Large intestine (tissue), 3 donors: Measurements from ENCODE around the gene KCNC4. TPM values are rescaled to one million over a fixed set of nuclear protein-coding genes. Genes with fewer than 3 reads are reported as not detected.

Source experiments
- DNase-seq, 2 donors: peaks; one replicate each; pipeline versions ENCODE4 v3.0.0 to v3.0.0-alpha.2; 2013
- H3K27ac ChIP-seq: one replicate; pipeline ENCODE4 v1.5.1; 2013; ENCODE audit warnings: low read length
- H3K27me3 ChIP-seq: 2 replicates; pipeline ENCODE4 v1.6.1; 2013; ENCODE audit warnings: low read length; ENCODE audit not compliant: control insufficient read depth, insufficient read depth
- H3K36me3 ChIP-seq: 2 replicates; pipeline ENCODE4 v1.6.1; 2013; ENCODE audit warnings: low read length; ENCODE audit not compliant: control insufficient read depth, insufficient read depth
- H3K4me1 ChIP-seq: one replicate; pipeline ENCODE4 v1.6.1; 2013; ENCODE audit warnings: low read length; ENCODE audit not compliant: control insufficient read depth, insufficient read depth
- H3K4me3 ChIP-seq: one replicate; pipeline ENCODE4 v1.5.1; 2013; ENCODE audit warnings: low read length
- H3K9me3 ChIP-seq: one replicate; pipeline ENCODE4 v1.6.1; 2013; ENCODE audit warnings: mild to moderate bottlenecking, low read depth, low read length, moderate library complexity; ENCODE audit not compliant: control insufficient read depth
- whole genome bisulfite sequencing: methylation state at CpG from one replicate; pipeline ENCODE4 v1.1.5; 2013; ENCODE audit warnings: low lambda C conversion rate; ENCODE audit not compliant: insufficient coverage; 5-methylcytosine and 5-hydroxymethylcytosine counted together
- polyA plus RNA-seq: library from polyadenylated mRNA; unstranded; fragments of 120-200 nt; gene quantifications from one replicate; pipeline ENCODE4 v1.2.1, GENCODE V29; 2013

KCNC4 gene
- polyA plus RNA-seq, 1 donor: 3.5 TPM

- no peaks in the 10 kb centered on the region for H3K9me3 ChIP-seq
- no peaks in the 10 kb centered on the region for H3K36me3 ChIP-seq
- no peak overlapping the region for H3K4me3 ChIP-seq
- no CpG with 5 or more reads among the region's 10 CpGs for WGBS
- DNase-seq: no peak
- H3K4me1 ChIP-seq: no peaks in the 10 kb centered on the region
- peaks cover 19% of the 10 kb centered on the region for H3K27me3 ChIP-seq
- H3K27ac ChIP-seq: no peak overlapping the region
These were observed 38.1 kb upstream of the KCNC4 start for GRCh38 chr1:110172001-110172400.

- no peaks in the 10 kb centered on the region for H3K4me1 ChIP-seq
- H3K9me3 ChIP-seq: no peaks in the 10 kb centered on the region
- DNase-seq: no peak
- H3K4me3 ChIP-seq: no peak overlapping the region
- peaks cover 19% of the 10 kb centered on the region for H3K27me3 ChIP-seq
- no CpG with 5 or more reads among the region's 15 CpGs for WGBS
- no peak overlapping the region for H3K27ac ChIP-seq
- H3K36me3 ChIP-seq: no peaks in the 10 kb centered on the region
These were observed 36.5 kb upstream of the KCNC4 start for GRCh38 chr1:110173466-110174105.

GRCh38 chr1:110174961-110175360 lies 35.2 kb upstream of the KCNC4 start:
- Histone ChIP-seq H3K4me3 (no peak overlapping the region), H3K4me1 (no peaks in the 10 kb centered on the region), H3K36me3 (no peaks in the 10 kb centered on the region), H3K9me3 (no peaks in the 10 kb centered on the region), H3K27ac (no peak overlapping the region), H3K27me3 (peaks cover 19% of the 10 kb centered on the region)
- no peak for DNase-seq
- WGBS: no CpG with 5 or more reads among the region's 2 CpGs

DNA sequence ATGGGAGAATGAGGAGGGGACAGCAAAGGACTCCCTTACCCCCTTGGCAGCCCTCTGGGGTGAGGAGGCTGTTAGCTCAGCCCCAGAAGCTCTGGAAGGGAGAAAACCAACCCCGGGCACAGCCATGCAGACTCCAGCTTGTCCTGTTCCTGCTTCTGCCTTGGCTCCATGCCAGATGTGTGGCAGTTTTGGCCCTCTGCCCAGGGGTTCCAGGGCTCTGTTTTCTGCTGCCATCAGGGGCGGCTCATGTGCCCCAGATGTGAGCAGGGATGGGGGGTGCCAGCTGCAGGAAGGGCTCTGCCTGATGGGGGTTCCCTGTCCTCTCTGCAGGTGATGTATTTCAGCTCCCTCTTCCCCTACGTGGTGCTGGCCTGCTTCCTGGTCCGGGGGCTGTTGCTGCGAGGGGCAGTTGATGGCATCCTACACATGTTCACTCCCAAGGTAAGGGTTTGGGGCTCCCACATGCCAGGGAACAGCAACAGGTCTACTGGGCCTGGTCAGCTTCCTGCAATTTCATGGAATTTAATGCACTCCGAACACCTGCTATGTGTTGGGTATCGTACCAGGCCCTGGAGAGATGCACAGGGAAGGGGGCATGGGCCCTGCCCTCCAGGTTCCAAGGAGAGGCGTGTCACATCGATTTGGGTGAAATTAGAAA lies 33.7 kb upstream of the KCNC4 start:
- DNase-seq: peak in 1 of 2 donors; percentile 20
- Histone ChIP-seq H3K4me1 (no peaks in the 10 kb centered on the region), H3K4me3 (no peak overlapping the region), H3K9me3 (no peaks in the 10 kb centered on the region), H3K36me3 (no peaks in the 10 kb centered on the region), H3K27me3 (peaks cover 18% of the 10 kb centered on the region), H3K27ac (no peak overlapping the region)
- WGBS: no CpG with 5 or more reads among the region's 9 CpGs

GRCh38 chr1:110177775-110178174 lies 32.3 kb upstream of the KCNC4 start:
- Histone ChIP-seq H3K4me1 (no peaks in the 10 kb centered on the region), H3K27me3 (peaks cover 12% of the 10 kb centered on the region), H3K4me3 (no peak overlapping the region), H3K9me3 (no peaks in the 10 kb centered on the region), H3K36me3 (no peaks in the 10 kb centered on the region), H3K27ac (no peak overlapping the region)
- no CpG with 5 or more reads among the region's 4 CpGs for WGBS
- DNase-seq: no peak

DNA sequence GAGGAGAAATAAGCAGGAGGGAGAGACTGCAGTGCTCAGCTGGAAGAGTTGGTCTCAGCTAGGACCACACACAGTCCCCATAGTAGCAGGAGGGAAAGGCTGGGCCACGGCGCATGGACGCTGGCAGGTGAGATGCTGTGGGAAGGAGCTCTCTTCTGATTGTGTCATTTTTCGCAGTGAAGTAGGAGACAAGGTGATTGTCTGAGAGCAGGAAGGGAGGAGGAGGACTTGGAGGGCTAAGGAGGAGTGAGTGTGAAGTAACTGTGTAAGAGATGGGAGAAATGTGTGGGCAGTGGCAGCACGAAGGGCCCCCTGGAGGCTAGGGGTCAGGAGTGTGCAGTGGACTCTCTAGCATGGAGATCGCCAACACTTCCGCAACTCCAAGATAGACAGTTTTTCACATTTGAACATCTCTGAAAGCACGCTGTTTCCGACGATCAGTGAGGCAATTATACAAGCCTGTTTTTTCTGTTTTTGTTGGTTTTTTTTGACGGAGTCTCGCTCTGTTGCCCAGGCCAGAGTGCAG lies 26.4 kb upstream of the KCNC4 start:
- WGBS: 90% methylated on average over 7 of the region's 12 CpGs

DNA sequence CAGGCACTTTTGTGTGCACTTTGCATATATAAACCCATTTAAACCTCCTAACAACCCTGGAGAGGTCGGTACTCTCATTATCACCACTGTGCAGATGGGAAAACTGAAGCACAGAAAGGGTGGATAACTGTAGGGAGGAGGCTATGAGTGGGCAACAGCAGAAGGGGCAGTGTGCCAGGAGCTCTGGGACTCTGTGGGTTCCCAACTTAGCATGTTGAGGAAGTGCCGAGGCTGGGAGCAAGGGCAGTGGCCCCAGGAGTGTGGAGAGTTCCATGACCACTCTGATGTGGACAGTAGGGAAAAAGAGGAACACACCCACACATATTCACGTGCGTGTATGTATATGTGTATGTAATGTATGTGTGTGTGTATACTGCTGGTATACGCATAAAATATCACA lies 25.7 kb upstream of the KCNC4 start:
- H3K4me3 ChIP-seq: no peak overlapping the region
- no CpG with 5 or more reads among the region's 5 CpGs for WGBS

More for the DNA sequence above, 26.4 kb upstream of the KCNC4 start:
- H3K36me3 ChIP-seq: no peaks in the 10 kb centered on the region
- no peak overlapping the region for H3K27ac ChIP-seq
- no peaks in the 10 kb centered on the region for H3K9me3 ChIP-seq
- no peaks in the 10 kb centered on the region for H3K4me1 ChIP-seq
- no peak for DNase-seq
- H3K4me3 ChIP-seq: no peak overlapping the region
- peaks cover 35% of the 10 kb centered on the region for H3K27me3 ChIP-seq

GRCh38 chr1:110185181-110185580 lies 24.9 kb upstream of the KCNC4 start:
- Histone ChIP-seq H3K27me3 (peaks cover 36% of the 10 kb centered on the region), H3K27ac (no peak overlapping the region), H3K9me3 (no peaks in the 10 kb centered on the region), H3K4me3 (no peak overlapping the region), H3K4me1 (no peaks in the 10 kb centered on the region), H3K36me3 (no peaks in the 10 kb centered on the region)
- no CpG with 5 or more reads among the region's 10 CpGs for WGBS
- no peak for DNase-seq

More for the DNA sequence above, 25.7 kb upstream of the KCNC4 start:
- DNase-seq: no peak
- Histone ChIP-seq H3K27ac (no peak overlapping the region), H3K9me3 (no peaks in the 10 kb centered on the region), H3K36me3 (no peaks in the 10 kb centered on the region), H3K27me3 (peaks cover 36% of the 10 kb centered on the region), H3K4me1 (no peaks in the 10 kb centered on the region)

DNA sequence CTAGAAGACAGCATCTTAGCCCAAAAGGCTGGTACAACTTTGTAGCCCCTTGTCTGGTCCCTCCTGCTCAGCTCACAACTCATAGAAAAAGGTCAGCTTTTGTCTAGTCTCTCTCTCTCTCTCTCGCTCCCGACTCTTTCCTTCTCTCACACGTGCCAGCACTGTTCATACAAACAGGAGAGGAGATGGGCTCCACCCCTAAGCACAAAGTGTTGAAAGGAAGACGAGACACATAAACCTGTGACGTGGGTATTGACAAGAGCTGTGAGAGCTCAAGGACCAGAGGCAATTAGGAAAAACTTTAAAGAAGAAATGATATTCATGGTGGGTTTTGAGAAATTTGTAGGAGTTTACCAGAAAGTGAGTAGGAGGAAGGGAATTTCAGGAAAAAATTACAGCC lies 23.6 kb upstream of the KCNC4 start:
- H3K36me3 ChIP-seq: no peaks in the 10 kb centered on the region
- H3K4me3 ChIP-seq: no peak overlapping the region
- peaks cover 36% of the 10 kb centered on the region for H3K27me3 ChIP-seq
- no peak overlapping the region for H3K27ac ChIP-seq
- H3K4me1 ChIP-seq: no peaks in the 10 kb centered on the region
- 8% methylated on average over 3 of the region's 5 CpGs for WGBS
- no peaks in the 10 kb centered on the region for H3K9me3 ChIP-seq
- no peak for DNase-seq

DNA sequence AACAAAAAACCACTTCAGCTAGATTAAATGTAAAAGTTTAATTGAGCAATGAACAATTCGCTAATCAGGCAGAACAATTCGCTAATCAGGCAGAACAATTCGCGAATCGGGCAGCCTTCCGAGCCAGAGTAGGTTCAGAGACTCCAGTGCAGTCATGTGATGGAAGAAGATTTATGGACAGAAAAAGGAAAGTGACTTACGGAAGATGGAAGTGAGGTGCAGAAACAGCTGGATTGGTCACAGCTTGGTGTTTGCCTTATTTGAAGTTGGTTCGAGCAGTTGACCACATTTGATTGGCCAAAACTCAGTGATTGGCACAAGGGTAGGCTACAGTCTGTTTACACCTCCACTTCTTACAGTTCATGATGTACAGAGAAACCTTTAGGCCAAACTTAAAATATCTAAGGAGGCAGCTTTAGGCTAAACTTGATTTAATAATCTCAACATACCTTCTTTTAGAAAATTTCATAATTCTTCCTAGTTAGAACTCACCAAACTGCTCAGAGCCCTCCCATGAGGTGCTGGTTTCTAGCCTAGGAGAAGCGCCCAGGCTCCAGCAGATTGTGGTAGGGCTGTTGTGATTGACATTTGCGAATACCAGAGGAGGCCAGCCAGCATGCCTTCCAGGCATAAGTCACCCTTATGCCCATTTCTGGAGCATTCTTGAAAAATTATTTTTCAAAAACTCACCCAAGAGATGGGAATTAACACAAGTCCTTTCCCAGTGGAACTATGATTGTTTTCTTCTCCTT lies 22.8 kb upstream of the KCNC4 start:
- H3K4me3 ChIP-seq: no peak overlapping the region
- H3K27ac ChIP-seq: no peak overlapping the region
- peaks cover 36% of the 10 kb centered on the region for H3K27me3 ChIP-seq
- no peaks in the 10 kb centered on the region for H3K9me3 ChIP-seq
- no peaks in the 10 kb centered on the region for H3K4me1 ChIP-seq
- 85% methylated on average over 6 of the region's 10 CpGs for WGBS
- no peaks in the 10 kb centered on the region for H3K36me3 ChIP-seq
- no peak for DNase-seq
